HG03378 (cell line): ENCODE measurements around the gene PIMREG.

Experiments used
- ATAC-seq: cut with Tn5 transposase; IDR thresholded peaks from one replicate; pipeline ENCODE4 v1.9.1; 2021; ENCODE audit warnings: mild to moderate bottlenecking, moderate library complexity; ENCODE audit not compliant: unreplicated experiment

Gene PIMREG, protein sequence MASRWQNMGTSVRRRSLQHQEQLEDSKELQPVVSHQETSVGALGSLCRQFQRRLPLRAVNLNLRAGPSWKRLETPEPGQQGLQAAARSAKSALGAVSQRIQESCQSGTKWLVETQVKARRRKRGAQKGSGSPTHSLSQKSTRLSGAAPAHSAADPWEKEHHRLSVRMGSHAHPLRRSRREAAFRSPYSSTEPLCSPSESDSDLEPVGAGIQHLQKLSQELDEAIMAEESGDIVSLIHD

DNA sequence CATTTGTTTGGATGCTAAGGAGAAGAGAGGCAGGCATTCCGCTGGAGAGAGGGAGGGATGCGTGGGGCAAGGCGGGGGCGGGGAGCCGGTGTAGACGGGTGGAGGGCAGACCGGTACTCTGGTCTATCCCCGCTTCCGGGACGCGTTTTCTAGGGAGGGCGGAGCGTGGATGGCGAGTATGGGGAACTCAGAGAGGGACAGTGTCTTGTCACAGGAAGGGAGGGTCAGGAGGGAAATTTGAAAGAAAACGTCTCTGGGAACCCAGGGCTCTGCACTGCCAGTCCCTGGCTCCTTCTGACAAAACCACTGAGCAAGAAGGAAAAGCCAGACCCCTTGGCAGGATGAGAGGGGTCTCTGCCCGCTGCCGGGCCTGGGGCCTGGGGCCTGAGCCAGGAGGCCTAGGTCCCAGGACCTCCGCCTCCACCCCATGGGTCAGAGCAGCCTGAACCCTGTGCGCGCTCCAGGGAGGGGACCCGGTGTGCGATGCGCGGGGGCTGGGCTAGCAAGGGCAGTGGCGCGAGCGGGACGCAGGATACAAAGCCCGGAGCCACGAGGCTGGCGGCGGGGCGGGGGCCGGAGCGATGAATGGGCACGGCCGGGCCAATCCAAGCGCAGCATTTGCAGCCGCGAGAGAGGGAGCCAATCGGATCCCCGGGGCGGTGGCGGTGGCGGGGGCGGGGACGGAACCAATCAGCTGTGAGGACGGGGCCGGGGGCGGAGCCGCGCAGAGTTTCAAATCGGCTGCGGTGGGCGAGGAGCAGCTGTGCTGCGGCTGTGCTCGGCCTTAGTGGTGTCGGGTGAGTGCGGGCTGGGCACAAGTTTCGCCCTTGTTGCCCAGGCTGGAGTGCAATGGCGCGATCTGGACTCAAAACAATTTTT is at the start of gene PIMREG:
TSS of gene PIMREG (plus strand) at position 764 of the 879 bp plus-strand sequence. CDS start 656 bp downstream, outside the sequence.
- ATAC-seq = peak; percentile 58

DNA sequence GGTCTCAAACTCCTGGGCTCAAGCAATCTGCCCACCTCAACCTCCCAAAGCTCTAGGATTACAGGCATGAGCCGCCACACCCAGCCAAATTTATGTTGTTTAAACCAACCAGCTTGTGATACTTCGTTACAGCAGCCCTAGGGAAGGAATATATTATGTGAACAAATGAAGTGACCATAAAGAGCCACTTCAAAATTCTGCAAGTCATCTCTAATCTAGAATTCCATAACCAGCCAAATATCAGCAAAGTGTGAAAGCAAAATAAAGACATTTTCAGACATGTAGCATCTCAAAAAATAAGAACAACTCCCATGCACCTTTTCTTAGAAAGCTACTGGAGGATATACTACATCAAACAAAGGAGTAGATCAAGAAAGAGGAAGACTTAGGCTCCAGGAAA is 45.3 kb upstream of the PIMREG start:
- no peak for ATAC-seq

DNA sequence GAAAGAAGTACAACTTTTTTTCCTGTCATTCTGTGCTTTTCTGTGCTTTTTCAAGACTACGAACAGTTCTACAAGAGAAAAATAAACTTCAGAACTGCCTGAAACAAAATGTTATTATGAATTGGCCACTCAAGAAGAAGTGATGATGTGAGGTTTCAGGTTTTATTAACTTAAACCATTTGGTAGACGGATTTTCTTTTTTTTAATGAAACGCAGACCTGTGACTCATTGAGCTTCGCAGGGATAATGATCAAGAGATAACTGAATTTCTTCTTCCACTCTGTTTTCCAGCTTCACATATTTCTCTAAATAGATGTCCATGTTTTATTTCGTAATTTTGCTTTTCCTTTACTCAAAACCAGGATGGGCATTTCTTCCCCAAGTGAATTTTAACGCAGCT is 42.0 kb upstream of the PIMREG start:
- no peak for ATAC-seq

DNA sequence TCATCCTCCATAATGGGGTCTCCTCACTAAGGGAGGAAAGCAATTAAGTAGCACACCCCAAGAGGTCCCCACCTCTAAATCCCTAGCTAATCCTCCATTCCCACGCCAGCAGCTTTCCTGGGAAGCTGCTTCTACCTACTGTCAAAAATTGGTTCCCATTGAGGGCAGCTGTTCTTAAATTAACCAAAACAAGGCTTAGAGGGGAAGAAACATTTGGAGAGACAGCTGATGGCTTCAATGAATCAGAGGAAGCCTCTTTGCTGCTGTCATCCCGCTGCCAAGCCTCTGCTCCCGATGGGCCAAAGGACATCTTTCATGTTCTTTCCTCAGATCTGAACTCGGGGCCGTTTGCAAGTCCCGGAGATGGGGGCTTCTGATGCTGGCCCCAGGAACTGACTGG is 36.0 kb upstream of the PIMREG start:
- ATAC-seq = no peak

DNA sequence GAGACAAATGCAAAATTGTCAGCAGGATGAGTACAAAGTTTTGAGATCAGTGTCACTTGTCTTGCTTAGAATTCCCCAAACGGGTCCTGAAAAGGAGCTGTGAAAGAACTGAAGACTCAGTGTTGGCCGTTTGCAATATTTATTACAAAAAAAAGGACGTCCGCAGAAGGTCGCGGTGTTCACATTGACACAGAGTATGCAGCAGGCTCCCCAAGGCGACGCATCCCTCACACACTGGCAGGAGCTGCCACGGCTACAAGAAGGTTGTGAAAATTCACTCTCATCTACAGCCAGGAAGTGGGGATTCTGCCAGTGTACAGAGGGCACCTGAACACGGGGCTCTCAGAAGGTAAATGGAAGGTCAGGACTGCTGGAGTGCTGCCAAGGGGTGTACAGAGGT is 35.5 kb upstream of the PIMREG start:
- no peak for ATAC-seq

DNA sequence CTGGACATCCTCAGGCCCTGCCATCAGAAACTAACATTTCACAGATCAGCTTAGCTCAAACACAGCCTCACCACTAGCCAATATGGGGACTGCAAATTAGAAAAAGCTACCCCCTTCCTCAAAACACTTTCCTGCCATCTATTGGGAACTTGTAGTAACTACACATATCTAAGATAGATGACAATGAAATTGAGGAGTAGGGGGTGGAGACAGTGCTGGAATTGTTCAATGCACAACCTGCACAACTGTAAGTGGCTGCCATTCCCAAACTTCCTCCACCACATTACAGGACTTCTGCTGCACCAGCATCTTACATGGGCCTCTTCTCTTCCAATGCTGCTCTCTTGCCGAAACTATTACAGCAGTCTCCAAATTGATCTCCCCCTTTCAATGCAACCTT is 31.2 kb upstream of the PIMREG start:
- ATAC-seq = no peak

DNA sequence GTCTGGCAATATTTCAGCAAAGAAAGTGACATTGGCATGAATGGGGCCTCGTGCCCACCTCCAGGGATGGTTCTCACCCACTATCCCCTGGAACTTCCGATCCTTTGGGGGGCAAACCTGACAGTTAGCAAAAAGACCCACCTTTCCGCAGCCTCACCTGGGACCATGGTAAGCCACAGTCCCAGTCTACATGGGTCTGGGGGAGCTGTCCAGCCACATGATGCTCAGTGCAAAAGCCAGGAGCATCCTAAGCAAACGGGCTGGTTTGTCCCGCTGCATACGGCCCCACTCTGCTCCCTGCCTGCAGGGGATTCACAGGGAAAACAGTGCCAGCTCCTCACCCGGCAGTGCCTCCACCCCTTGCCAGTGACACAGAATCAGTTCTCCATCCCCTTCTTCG is 28.6 kb upstream of the PIMREG start:
- ATAC-seq = no peak

DNA sequence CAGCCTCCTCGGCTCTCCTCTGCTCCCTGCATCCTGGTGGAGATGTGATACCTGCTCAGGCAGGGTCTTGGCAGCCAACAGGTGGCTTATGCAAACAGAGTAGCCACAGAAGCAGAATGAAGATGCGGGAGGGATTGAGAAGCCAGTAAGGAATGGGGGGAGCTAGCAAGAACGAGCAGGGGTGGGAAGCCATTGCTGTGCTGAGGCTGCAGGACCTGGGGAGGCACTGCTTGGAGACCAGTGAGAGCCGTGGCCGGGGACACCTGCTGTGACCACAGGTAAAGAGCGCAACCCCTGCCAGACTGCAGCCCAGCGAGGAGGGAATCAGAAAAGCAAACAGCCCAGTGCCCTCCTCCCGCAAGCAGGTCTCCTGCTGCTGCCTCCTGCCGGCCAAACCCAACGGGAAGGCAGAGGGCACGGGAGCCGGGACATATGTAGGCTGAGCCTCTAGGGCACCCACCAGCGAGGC is 24.0 kb upstream of the PIMREG start:
- no peak for ATAC-seq

DNA sequence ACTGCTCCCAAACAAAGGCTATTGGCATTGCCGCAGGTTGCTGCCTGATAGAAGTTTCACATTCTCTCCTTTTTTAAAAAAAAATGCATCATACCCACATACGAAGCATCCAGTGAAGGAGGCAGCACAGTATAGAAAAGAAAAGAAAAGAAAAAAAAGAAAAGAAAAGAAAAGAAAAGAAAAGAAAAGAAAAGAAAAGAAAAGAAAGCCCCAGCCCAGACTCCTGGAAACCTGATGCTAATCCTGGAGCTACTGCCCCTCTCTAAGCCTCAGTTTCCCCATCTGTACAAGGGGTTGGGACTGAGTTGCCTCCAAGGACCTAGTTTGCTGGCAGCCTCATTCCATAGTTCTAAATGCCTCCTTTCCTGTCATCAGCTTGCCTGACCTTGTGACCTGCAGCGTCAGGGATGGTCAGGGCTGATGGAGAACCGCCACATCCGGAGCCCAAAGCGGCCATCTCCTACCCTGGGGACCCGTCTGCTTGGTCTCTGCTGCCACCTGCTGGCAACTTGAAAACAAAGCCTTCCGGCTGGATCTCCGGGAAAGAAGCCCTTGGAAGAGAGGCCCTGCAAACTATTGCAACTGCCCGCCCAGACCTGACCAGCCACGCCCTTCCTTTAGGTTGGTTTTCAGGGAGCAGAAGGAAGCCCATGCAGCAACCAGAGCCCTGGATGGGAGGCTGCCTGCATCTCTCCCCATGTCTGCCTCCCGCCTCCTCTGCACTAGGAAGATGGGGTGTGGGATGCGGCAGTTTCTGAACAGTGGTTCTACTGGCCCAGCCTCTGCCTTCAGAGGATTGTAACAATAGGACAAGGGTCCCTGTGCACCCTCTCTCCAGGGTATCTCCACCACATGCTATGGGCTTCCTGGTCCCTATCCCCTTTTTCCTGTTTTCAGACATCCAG is 22.3 kb upstream of the PIMREG start:
- no peak for ATAC-seq

DNA sequence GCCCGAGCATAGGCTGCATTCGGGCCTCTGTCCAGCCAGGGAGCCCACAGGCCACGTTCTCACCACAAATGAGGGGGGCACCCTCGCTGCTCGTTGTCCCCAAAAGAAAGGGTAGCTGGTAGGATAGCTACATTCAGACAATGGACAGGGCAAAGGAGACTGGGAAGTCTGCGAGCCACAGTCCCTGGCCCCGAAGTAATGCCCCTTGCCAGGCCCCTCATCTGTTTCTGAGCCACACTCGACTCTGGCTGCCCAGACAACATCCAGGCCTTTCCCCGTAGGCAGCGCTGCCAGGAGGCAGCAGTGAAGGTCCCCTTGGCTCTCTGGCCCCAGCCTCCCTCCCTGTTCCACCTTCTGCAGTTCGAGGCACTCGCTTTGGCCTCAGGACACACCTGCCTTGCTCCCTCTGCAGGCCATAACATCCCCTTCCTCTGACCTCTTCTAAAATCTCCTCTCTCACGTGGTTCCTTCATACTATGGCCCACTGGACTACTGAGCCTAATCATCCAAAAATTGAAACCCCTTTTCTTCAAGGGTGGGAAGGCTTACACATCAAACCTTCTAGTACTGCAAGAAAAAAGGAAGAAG is 21.5 kb upstream of the PIMREG start:
- ATAC-seq = no peak

DNA sequence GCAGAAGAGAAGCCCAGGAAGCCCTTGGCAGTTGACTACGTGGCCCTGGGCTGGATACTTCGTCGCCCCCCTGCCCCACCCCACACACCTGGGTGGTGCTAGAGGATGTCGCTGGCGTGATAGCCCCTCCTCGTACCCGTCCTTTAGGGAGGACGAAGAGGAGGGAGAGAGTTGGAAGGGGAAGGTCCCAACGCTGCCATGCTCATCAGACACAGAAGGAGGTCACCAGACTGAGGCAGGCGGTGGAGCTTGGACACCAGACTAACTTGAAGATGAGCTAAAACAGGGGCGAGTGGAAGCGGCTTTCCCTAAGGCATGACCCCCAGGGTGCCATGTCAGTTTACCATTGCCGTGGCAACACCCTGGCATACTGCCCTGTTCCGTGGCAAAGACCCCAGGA is 20.3 kb upstream of the PIMREG start:
- no peak for ATAC-seq

DNA sequence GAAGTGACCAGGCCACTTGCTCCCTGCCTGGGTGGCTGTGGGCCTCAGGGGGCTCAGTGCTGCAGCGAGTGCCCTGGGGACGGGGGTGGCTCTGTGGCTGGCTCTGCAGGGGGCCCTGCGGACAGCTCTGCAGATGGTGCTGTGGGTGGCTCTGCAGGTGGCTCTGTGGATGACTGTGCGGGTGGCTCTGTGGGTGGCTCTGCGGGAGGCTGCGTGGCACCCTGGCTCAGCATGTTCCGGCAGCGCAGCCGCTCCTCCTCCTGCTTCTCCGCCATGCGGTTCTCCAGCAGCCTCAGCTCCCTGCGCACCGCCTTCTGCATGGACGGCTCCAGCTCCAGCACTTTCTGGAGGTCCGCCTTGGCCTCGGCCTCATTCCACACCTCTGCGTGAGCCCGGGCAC is 18.8 kb upstream of the PIMREG start:
- no peak for ATAC-seq

DNA sequence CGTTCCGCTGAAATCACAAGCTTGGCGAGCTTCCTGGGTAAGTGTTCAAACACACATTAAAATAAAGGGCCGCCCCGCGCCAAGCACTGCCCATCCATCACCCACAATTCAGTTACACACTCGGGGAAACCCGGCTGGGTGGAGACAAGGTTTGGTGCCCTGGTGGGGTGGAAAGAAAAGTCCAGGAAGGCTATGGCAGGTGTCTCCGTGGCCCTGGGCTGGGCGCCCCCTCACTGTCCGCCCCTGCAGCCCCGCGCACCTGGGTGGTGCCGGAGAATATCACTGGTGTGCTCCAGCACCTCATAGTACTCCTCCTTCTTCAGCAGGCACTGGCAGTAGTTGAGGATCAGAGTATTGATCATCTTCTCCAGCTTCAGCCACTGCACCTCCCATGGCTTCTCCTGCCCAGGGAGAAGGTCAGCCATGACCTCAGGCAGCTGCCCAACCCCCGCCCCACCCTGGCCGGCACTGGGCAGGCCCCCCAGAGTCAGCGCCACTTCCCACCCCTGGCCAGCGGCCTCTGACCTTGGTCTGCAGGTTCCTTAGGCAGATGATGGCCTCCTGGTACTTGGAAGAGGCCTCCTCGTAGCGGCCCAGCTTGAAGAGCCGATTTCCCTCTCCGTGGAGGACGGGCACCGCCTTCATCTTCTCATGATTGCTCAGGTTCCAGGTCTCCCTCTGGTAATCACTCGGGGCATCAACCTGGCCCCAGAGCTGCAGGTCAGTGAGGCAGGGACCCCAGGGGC is 17.7 kb upstream of the PIMREG start:
- ATAC-seq = no peak

DNA sequence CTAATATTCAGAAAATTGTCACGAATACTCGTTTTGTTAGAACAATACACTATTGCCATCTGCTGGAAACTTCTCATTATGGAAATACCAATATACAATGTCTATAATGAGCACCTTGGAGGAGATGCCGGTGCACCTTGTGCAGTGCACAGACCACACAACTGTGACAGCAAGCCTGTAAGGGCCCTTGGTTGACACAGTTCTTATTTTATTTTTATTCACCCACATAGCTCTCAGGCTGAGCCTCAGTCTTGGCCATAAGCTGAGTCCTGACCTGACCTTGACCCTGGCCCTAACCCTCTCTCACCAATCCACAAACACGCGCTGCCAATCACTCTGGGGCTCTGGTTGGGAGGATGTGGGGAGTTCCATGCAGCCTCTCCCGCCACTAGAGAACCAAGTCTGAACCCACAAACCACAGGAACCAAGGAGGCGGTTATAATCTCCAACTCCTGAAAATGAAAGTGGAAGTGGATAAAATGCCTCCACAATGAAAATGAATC is 16.9 kb upstream of the PIMREG start:
- ATAC-seq = no peak

DNA sequence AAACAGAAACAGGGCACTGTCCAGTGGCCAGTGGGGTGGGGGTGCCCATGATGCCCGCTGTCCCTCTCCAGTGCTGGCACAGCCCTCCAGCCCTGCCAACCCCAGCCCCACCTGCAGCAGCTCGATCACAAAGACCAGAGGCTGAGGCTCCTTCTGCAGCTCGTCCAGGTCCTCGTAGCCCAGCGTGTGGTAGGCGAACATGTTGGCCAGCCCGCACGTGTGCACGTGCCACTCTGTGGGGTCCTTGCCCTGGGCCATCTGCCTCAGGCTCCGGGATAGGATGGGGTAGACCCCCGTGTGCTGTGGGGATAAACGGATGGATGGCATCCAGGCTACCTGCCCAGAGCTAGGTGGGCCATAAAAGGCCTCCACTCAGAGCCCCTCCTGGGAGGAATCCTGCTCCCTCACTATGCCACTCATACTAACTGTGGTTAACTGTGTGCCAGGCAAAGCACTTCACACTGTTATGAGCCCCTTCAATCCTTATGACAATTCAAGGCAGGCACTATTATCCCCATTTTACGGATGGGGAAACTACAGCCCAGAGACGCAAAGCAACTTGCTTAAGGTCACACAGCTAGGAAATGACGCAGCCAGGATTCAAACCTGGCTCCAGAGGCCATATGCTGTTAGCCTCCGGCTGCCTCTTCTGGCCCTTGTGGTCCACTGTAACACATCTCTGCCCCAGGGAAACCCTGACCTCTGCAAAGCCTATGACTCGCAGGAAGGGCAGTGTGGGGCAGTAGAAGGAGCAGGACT is 15.9 kb upstream of the PIMREG start:
- ATAC-seq = no peak

DNA sequence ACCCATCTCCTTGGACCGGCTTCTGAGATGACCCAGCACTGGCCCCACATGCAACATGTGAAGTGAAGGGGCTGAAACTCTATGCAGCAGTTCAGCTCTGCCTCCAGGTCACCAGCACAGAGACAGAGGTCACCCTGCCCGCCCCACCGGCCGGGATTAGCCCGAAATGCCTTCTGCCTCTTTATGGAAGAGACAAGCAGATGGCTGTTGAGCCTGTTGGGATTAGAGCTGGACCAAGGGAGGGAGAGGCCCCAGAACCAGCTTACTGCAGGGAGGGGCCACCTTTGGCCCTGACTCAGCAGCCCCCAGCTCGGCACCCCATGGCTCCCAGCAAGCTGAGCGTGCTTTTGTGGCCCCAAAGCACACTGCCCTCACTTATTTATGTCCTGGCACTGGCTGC is 15.0 kb upstream of the PIMREG start:
- no peak for ATAC-seq

DNA sequence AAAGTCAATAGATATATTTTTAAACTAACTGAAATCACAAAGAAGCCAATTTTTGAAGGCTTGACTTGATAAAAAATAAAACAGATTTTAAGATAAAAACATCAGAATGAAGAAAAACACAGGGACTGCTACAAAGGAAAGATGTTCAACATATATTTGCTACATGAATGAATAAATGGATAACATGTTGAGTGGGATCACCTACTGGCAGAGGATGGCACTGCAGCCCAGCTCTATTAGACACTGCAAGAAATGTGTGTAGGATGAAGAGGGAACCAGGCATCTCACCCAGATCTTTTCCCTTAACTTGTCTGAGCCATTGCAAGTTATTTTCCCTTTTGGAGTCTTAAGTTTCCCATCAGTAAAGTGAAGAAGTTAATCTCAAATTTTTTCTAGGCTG is 13.5 kb upstream of the PIMREG start:
- ATAC-seq = no peak

DNA sequence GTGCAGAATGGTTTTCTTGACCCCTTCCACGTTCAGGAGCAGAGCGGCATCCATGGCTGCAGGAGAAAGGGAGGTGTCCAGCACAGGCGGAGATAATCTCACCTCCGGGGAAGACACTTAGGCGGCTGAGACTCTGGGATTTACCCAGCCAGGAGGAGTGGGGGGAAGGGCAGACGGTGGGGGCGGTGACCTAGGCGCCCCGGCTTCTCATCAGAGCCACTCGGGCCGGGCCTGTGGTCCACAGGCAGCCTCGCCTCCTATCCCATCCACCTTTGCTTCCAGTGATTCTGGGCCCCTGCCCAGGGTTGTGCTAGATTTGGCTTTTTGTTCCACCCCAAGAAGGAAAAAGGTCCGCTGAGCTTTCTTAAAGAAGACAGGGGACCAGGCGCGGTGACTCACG is 9.2 kb upstream of the PIMREG start, which contains the start of gene AIPL1:
TSS of gene AIPL1 (minus strand) at position 71 of the 400 bp plus-strand sequence. CDS start at position 54, 17 bp downstream.
- no peak for ATAC-seq

DNA sequence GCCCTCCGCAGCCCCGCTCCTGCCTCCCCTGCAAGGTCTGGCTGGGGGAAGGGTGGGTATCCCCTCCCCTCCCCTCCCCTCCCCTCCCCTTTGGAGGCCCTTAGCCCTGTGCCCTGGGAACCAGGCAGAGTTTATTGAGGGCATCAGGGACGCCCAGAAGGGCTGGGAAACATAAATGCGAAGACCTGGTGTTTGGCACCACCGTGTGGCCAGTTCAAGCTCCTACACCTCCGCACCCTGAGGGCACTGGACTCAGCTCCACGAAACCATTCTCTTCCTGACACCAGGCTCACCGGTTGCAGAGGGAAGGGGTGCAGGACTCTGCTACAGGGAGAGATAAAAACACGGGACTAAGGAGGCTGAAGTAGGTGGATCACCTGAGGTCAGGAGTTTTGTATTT is 8.3 kb upstream of the PIMREG start:
- no peak for ATAC-seq
